ENCODE data around the gene GAK. TPM values are rescaled to one million over a fixed set of nuclear protein-coding genes. Genes with fewer than 3 reads are reported as not detected.

Gene GAK
- total and polyA plus RNA-seq, 2 of the 13 experiments (the other 11 are each of a cell fraction or from before 2014, with no cell fraction given): 17.5 to 44.3 TPM

GRCh38 chr4:932713-933070 is 576 bp upstream of the GAK start (continued):
- no peak for TF ChIP-seq ZNF136 (CRISPR knock-in tag; IDR thresholded peaks at IDR 0.05; ENCODE audit: low read depth)
- TF ChIP-seq IRF1 (CRISPR knock-in tag; IDR thresholded peaks at IDR 0.05; ENCODE audit: low read depth): no peak
- TF ChIP-seq CEBPG (CRISPR knock-in tag; IDR thresholded peaks at IDR 0.05): no peak
- TF ChIP-seq CTCF (CRISPR knock-in tag; IDR thresholded peaks at IDR 0.05): peak; percentile 75
- no peak for TF ChIP-seq ZNF607 (CRISPR knock-in tag; IDR thresholded peaks at IDR 0.05; ENCODE audit: borderline replicate concordance)
- TF ChIP-seq ZFY (CRISPR knock-in tag; IDR thresholded peaks at IDR 0.05): no peak
- no peak for TF ChIP-seq ARNTL (CRISPR knock-in tag; IDR thresholded peaks at IDR 0.05)
- TF ChIP-seq THAP11 (CRISPR knock-in tag; IDR thresholded peaks at IDR 0.05): no peak
- TF ChIP-seq GMEB1 (CRISPR knock-in tag; IDR thresholded peaks at IDR 0.05; ENCODE audit: borderline replicate concordance): no peak
- no peak for TF ChIP-seq PLRG1 (conservative IDR thresholded peaks at IDR 0.05)
- no peak for TF ChIP-seq TIGD3 (CRISPR knock-in tag; IDR thresholded peaks at IDR 0.05; ENCODE audit: borderline replicate concordance)
- no peak for TF ChIP-seq TP53 (CRISPR knock-in tag; conservative IDR thresholded peaks at IDR 0.05)
- no peak for TF ChIP-seq ARHGAP35 (CRISPR knock-in tag; IDR thresholded peaks at IDR 0.05; ENCODE audit: borderline replicate concordance)
- no peak for TF ChIP-seq ZNF546 (CRISPR knock-in tag; conservative IDR thresholded peaks at IDR 0.05)
- no peak; the same call in 1 of the 2 replicates for TF ChIP-seq REPIN1 (CRISPR knock-in tag; IDR thresholded peaks at IDR 0.05; ENCODE audit: borderline replicate concordance, low read depth)
- TF ChIP-seq MZF1 (CRISPR knock-in tag; IDR thresholded peaks at IDR 0.05; ENCODE audit: borderline replicate concordance): no peak
- TF ChIP-seq HNRNPLL (IDR thresholded peaks at IDR 0.05; ENCODE audit: low read depth, low read length, poor library complexity, severe bottlenecking): no peak
- TF ChIP-seq ZNF143 (CRISPR knock-in tag; IDR thresholded peaks at IDR 0.05): no peak
- TF ChIP-seq ZC3H4 (CRISPR knock-in tag; IDR thresholded peaks at IDR 0.05; ENCODE audit: borderline replicate concordance): no peak
- TF ChIP-seq ZNF451 (CRISPR knock-in tag; IDR thresholded peaks at IDR 0.05): no peak
- TF ChIP-seq TAF1 (CRISPR knock-in tag; IDR thresholded peaks at IDR 0.05): no peak
- no peak for TF ChIP-seq ZSCAN5A (CRISPR knock-in tag; IDR thresholded peaks at IDR 0.05; ENCODE audit: borderline replicate concordance)
- TF ChIP-seq HOXD1 (CRISPR knock-in tag; IDR thresholded peaks at IDR 0.05): no peak
